HEK293 (cell line): ENCODE measurements around the gene ANKH.

Experiments used
- CTCF ChIA-PET: fragments of 350-600 bp; formaldehyde crosslinking; extraction: SDS; loops from one replicate; lab custom pipeline; 2021; ENCODE audit warnings: antibody characterized with exemption; lab: Yijun Ruan, JAX
- POLR2A ChIA-PET: fragments of 300-600 bp; formaldehyde crosslinking; extraction: SDS; loops from one replicate; lab custom pipeline; 2020; ENCODE audit warnings: antibody characterized with exemption, inconsistent platforms; lab: Yijun Ruan, JAX
- H3K27ac ChIP-seq: fragments of 200-500 bp; sonication (Bioruptor generic); 2 replicates; pipeline ENCODE4 v1.5.1; 2014; ENCODE audit warnings: low read depth, low read length, control low read depth, inconsistent platforms; ENCODE audit errors: extremely low read depth
- H3K36me3 ChIP-seq, 2 experiments: fragments of 200-500 bp in 1 of 2; sonication (Bioruptor generic) in 1 of 2; 1 replicate in 1 of 2; 2 replicates in 1 of 2; pipeline ENCODE4 v1.5.1; 2014 to 2017; ENCODE audit warnings: inconsistent platforms in 2 of 2, low read length in 2 of 2; ENCODE audit not compliant: control insufficient read depth in 2 of 2, insufficient read depth in 1 of 2
- H3K4me1 ChIP-seq: fragments of 200-500 bp; sonication (Bioruptor generic); 2 replicates; pipeline ENCODE4 v1.5.1; 2014; ENCODE audit warnings: mild to moderate bottlenecking, low read length, inconsistent platforms; ENCODE audit not compliant: control insufficient read depth, insufficient read depth
- H3K4me3 ChIP-seq: 2 replicates; pipeline ENCODE4 v1.5.1; 2011; ENCODE audit warnings: low read depth, mild to moderate bottlenecking, control low read depth, low read length, moderate library complexity
- H3K9me3 ChIP-seq: fragments of 200-500 bp; sonication (Bioruptor generic); 2 replicates; pipeline ENCODE4 v1.5.1; 2014; ENCODE audit warnings: low read depth, low read length, inconsistent platforms; ENCODE audit not compliant: control insufficient read depth, insufficient read depth
- BCL11B ChIP-seq: fragments of 450-650 bp; formaldehyde crosslinking; IDR thresholded peaks from 2 replicates; pipeline ENCODE4 v1.5.1; 2016; ENCODE audit warnings: low read depth, missing biosample characterization, missing genetic modification characterization
- GLI4 ChIP-seq: fragments of 450-650 bp; formaldehyde crosslinking; IDR thresholded peaks from 2 replicates; pipeline ENCODE4 v1.5.1; 2016; ENCODE audit warnings: missing biosample characterization, missing genetic modification characterization
- KLF1 ChIP-seq: fragments of 450-650 bp; formaldehyde crosslinking; IDR thresholded peaks from 2 replicates; pipeline ENCODE4 v1.5.1; 2016; ENCODE audit warnings: missing biosample characterization, missing genetic modification characterization
- MYNN ChIP-seq: fragments of 450-650 bp; formaldehyde crosslinking; IDR thresholded peaks from 2 replicates; pipeline ENCODE4 v1.5.1; 2016; ENCODE audit warnings: missing biosample characterization, missing genetic modification characterization, borderline replicate concordance
- ZBTB1 ChIP-seq: fragments of 450-650 bp; formaldehyde crosslinking; IDR thresholded peaks from 2 replicates; pipeline ENCODE4 v1.5.1; 2016; ENCODE audit warnings: missing biosample characterization, missing genetic modification characterization
- ZBTB17 ChIP-seq: fragments of 450-650 bp; formaldehyde crosslinking; IDR thresholded peaks from 2 replicates; pipeline ENCODE4 v1.5.1; 2016; ENCODE audit warnings: missing biosample characterization, missing genetic modification characterization
- ZIC2 ChIP-seq: fragments of 450-650 bp; formaldehyde crosslinking; IDR thresholded peaks from 2 replicates; pipeline ENCODE4 v1.5.1; 2016; ENCODE audit warnings: missing biosample characterization, missing genetic modification characterization
- ZNF10 ChIP-seq: fragments of 450-650 bp; formaldehyde crosslinking; IDR thresholded peaks from 2 replicates; pipeline ENCODE4 v1.5.1; 2017; ENCODE audit warnings: missing biosample characterization, missing genetic modification characterization
- ZNF114 ChIP-seq: fragments of 450-650 bp; formaldehyde crosslinking; IDR thresholded peaks from 2 replicates; pipeline ENCODE4 v1.5.0; 2017; ENCODE audit warnings: missing biosample characterization, missing genetic modification characterization
- ZNF138 ChIP-seq: fragments of 450-650 bp; formaldehyde crosslinking; IDR thresholded peaks from 2 replicates; pipeline ENCODE4 v1.5.1; 2016; ENCODE audit warnings: missing biosample characterization, missing genetic modification characterization, borderline replicate concordance
- ZNF223 ChIP-seq: fragments of 450-650 bp; formaldehyde crosslinking; IDR thresholded peaks from 2 replicates; pipeline ENCODE4 v1.5.1; 2016; ENCODE audit warnings: missing biosample characterization, missing genetic modification characterization
- ZNF266 ChIP-seq: fragments of 450-650 bp; formaldehyde crosslinking; IDR thresholded peaks from 2 replicates; pipeline ENCODE4 v1.5.1; 2016; ENCODE audit warnings: missing biosample characterization, missing genetic modification characterization, low read depth
- ZNF423 ChIP-seq: fragments of 450-650 bp; formaldehyde crosslinking; IDR thresholded peaks from 2 replicates; pipeline ENCODE4 v1.5.1; 2016; ENCODE audit warnings: missing biosample characterization, missing genetic modification characterization
- ZNF558 ChIP-seq: fragments of 450-650 bp; formaldehyde crosslinking; IDR thresholded peaks from 2 replicates; pipeline ENCODE4 v1.5.1; 2016; ENCODE audit warnings: missing biosample characterization, missing genetic modification characterization
- ZNF701 ChIP-seq: fragments of 450-650 bp; formaldehyde crosslinking; IDR thresholded peaks from 2 replicates; pipeline ENCODE4 v1.5.1; 2016; ENCODE audit warnings: missing biosample characterization, missing genetic modification characterization
- ZNF707 ChIP-seq: fragments of 450-650 bp; formaldehyde crosslinking; IDR thresholded peaks from 2 replicates; pipeline ENCODE4 v1.5.1; 2016; ENCODE audit warnings: missing biosample characterization, missing genetic modification characterization
- ZNF776 ChIP-seq: fragments of 450-650 bp; formaldehyde crosslinking; IDR thresholded peaks from 2 replicates; pipeline ENCODE4 v1.5.0; 2017; ENCODE audit warnings: missing biosample characterization, missing genetic modification characterization, borderline replicate concordance
- TF ChIP-seq, protein P1 (sequence below): fragments of 450-650 bp; formaldehyde crosslinking; IDR thresholded peaks from 2 replicates; pipeline ENCODE4 v1.5.1; 2016; ENCODE audit warnings: missing biosample characterization, missing genetic modification characterization
- TF ChIP-seq, protein P2 (sequence below): fragments of 450-650 bp; formaldehyde crosslinking; IDR thresholded peaks from 2 replicates; pipeline ENCODE4 v1.5.1; 2016; ENCODE audit warnings: missing biosample characterization, missing genetic modification characterization, borderline replicate concordance

The ANKH gene

GRCh38 chr5:14816999-14817761, 54.4 kb downstream of the ANKH start (continued):
- TF ChIP-seq ZNF707 (tag by site-specific recombination): no peak
- no peak for TF ChIP-seq ZNF701 (tag by site-specific recombination)
- TF ChIP-seq ZNF223 (tag by site-specific recombination): no peak
- no peak for TF ChIP-seq ZNF423
- no peak for TF ChIP-seq ZNF558 (tag by site-specific recombination)
- TF ChIP-seq ZNF138 (tag by site-specific recombination): no peak
- TF ChIP-seq ZNF114 (tag by site-specific recombination): no peak
- TF ChIP-seq, protein P1, sequence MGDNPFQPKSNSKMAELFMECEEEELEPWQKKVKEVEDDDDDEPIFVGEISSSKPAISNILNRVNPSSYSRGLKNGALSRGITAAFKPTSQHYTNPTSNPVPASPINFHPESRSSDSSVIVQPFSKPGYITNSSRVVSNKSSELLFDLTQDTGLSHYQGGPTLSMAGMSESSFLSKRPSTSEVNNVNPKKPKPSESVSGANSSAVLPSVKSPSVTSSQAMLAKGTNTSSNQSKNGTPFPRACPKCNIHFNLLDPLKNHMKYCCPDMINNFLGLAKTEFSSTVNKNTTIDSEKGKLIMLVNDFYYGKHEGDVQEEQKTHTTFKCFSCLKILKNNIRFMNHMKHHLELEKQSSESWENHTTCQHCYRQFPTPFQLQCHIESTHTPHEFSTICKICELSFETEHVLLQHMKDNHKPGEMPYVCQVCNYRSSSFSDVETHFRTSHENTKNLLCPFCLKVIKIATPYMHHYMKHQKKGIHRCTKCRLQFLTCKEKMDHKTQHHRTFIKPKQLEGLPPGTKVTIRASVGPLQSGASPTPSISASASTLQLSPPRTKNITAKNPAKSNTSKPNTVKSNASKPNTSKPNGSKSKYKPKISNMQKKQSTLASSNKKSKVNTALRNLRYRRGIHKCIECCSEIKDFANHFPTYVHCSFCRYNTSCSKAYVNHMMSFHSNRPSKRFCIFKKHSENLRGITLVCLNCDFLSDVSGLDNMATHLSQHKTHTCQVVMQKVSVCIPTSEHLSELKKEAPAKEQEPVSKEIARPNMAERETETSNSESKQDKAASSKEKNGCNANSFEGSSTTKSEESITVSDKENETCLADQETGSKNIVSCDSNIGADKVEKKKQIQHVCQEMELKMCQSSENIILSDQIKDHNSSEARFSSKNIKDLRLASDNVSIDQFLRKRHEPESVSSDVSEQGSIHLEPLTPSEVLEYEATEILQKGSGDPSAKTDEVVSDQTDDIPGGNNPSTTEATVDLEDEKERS: no peak
- no peak for TF ChIP-seq BCL11B (tag by site-specific recombination)

- CTCF ChIA-PET: interaction anchor here (1.7 kb wide), 1 partner anchor 89 kb away, joined by 6 read pairs; no protein-coding TSS in a partner anchor
- peaks cover 3% of the 10 kb centered on the region; the same call in 1 of the 2 replicates for H3K4me1 ChIP-seq
- POLR2A ChIA-PET: no interaction called here
- TF ChIP-seq, protein P2, sequence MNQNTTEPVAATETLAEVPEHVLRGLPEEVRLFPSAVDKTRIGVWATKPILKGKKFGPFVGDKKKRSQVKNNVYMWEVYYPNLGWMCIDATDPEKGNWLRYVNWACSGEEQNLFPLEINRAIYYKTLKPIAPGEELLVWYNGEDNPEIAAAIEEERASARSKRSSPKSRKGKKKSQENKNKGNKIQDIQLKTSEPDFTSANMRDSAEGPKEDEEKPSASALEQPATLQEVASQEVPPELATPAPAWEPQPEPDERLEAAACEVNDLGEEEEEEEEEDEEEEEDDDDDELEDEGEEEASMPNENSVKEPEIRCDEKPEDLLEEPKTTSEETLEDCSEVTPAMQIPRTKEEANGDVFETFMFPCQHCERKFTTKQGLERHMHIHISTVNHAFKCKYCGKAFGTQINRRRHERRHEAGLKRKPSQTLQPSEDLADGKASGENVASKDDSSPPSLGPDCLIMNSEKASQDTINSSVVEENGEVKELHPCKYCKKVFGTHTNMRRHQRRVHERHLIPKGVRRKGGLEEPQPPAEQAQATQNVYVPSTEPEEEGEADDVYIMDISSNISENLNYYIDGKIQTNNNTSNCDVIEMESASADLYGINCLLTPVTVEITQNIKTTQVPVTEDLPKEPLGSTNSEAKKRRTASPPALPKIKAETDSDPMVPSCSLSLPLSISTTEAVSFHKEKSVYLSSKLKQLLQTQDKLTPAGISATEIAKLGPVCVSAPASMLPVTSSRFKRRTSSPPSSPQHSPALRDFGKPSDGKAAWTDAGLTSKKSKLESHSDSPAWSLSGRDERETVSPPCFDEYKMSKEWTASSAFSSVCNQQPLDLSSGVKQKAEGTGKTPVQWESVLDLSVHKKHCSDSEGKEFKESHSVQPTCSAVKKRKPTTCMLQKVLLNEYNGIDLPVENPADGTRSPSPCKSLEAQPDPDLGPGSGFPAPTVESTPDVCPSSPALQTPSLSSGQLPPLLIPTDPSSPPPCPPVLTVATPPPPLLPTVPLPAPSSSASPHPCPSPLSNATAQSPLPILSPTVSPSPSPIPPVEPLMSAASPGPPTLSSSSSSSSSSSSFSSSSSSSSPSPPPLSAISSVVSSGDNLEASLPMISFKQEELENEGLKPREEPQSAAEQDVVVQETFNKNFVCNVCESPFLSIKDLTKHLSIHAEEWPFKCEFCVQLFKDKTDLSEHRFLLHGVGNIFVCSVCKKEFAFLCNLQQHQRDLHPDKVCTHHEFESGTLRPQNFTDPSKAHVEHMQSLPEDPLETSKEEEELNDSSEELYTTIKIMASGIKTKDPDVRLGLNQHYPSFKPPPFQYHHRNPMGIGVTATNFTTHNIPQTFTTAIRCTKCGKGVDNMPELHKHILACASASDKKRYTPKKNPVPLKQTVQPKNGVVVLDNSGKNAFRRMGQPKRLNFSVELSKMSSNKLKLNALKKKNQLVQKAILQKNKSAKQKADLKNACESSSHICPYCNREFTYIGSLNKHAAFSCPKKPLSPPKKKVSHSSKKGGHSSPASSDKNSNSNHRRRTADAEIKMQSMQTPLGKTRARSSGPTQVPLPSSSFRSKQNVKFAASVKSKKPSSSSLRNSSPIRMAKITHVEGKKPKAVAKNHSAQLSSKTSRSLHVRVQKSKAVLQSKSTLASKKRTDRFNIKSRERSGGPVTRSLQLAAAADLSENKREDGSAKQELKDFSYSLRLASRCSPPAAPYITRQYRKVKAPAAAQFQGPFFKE (tag by site-specific recombination): no peak
- TF ChIP-seq ZNF10 (tag by site-specific recombination): no peak
- no peak for TF ChIP-seq ZIC2 (tag by site-specific recombination)
- TF ChIP-seq ZBTB1: no peak
- no peak for TF ChIP-seq GLI4 (tag by site-specific recombination)
- TF ChIP-seq ZBTB17 (tag by site-specific recombination): no peak
- no peak for TF ChIP-seq MYNN (tag by site-specific recombination)
- TF ChIP-seq ZNF266: no peak
- TF ChIP-seq KLF1 (tag by site-specific recombination): no peak
- no peak for TF ChIP-seq ZNF776 (tag by site-specific recombination)
- TF ChIP-seq, all 188 proteins: peak for 0
- H3K27ac ChIP-seq: no peak overlapping the region
- H3K9me3 ChIP-seq: no peaks in the 10 kb centered on the region
- H3K4me3 ChIP-seq: no peak overlapping the region
- no peaks in the 10 kb centered on the region; a peak in 1 of 3 replicates for H3K36me3 ChIP-seq
Measured at GRCh38 chr5:14816374-14816998, 55.1 kb downstream of the ANKH start.
